Stimulated activated CD4-positive, alpha-beta T cell treated with anti-CD3 and anti-CD28 coated beads, TNF-alpha, amount 100 ng/mL, for 4 hours (primary cell): ENCODE measurements around the gene DIABLO.
"Not testable (repeated sequence)": the region's sequence is repeated elsewhere in the genome, so short reads cannot be mapped to it uniquely, and the experiment has no call there.

Experiments used
- DNase-seq, 3 experiments: peaks; one replicate each; pipeline ENCODE4 v3.0.0-alpha.2; 2020; ENCODE audit warnings: low read depth in 3 of 3

Gene DIABLO

GRCh38 chr12:122189626-122190475 is 36.0 kb downstream of the DIABLO start:
- DNase-seq, result no peak

- DNase-seq, result no peak
These were observed 38.4 kb downstream of the DIABLO start for GRCh38 chr12:122187466-122187865.

- no peak for DNase-seq
These were observed 40.3 kb downstream of the DIABLO start for GRCh38 chr12:122185494-122186082.

GRCh38 chr12:122185079-122185478 is 40.8 kb downstream of the DIABLO start:
- no peak for DNase-seq

- no peak for DNase-seq
These were observed 41.3 kb downstream of the DIABLO start for GRCh38 chr12:122184517-122184916.

- no peak for DNase-seq
These were observed 42.3 kb downstream of the DIABLO start for GRCh38 chr12:122183588-122183940.

GRCh38 chr12:122182887-122183587 is 42.8 kb downstream of the DIABLO start, which contains the start of gene LRRC43:
LRRC43 (plus strand) TSS chr12:122183123; CDS start chr12:122183145, 22 bp downstream.
- no peak for DNase-seq

- not testable (repeated sequence) for DNase-seq
These were observed 49.4 kb downstream of the DIABLO start for GRCh38 chr12:122176473-122176872.

GRCh38 chr12:122174155-122174845 is 51.6 kb downstream of the DIABLO start, which contains the start of gene IL31:
IL31 (minus strand) TSS chr12:122174221; CDS start chr12:122174172, 49 bp downstream.
- no peak for DNase-seq

- DNase-seq, result no peak
These were observed 53.5 kb downstream of the DIABLO start for GRCh38 chr12:122172262-122172939.

GRCh38 chr12:122171399-122171798 is 54.5 kb downstream of the DIABLO start:
- no peak for DNase-seq

- no peak for DNase-seq
These were observed 57.4 kb downstream of the DIABLO start for GRCh38 chr12:122168492-122168891.

- no peak for DNase-seq
These were observed 58.4 kb downstream of the DIABLO start for GRCh38 chr12:122167356-122167925.

GRCh38 chr12:122166422-122167349 is 59.2 kb downstream of the DIABLO start:
- DNase-seq, result no peak

GRCh38 chr12:122162976-122163375 is 62.9 kb downstream of the DIABLO start:
- DNase-seq, result no peak

- DNase-seq, result no peak
These were observed 64.2 kb downstream of the DIABLO start for GRCh38 chr12:122161682-122162081.

GRCh38 chr12:122160761-122161160 is 65.1 kb downstream of the DIABLO start:
- DNase-seq, result no peak

GRCh38 chr12:122159882-122160281 is 66.0 kb downstream of the DIABLO start:
- DNase-seq, result no peak

- no peak for DNase-seq
These were observed 67.1 kb downstream of the DIABLO start for GRCh38 chr12:122158700-122159285.
